H1 (cell line): ENCODE measurements around the gene SLC43A2.

Experiments
- CBX8 ChIP-seq: fragments of 300-800, 300-1000 bp; sonication (generic); IDR thresholded peaks from 2 replicates; pipeline ENCODE4 v1.7.1; 2016; ENCODE audit warnings: low read depth, low read length, borderline replicate concordance
- CHD7 ChIP-seq: fragments of 300-600 bp; sonication (generic); IDR thresholded peaks from 2 replicates; pipeline ENCODE4 v1.7.1; 2012; ENCODE audit warnings: low read length, moderate library complexity, mild to moderate bottlenecking, inconsistent platforms; ENCODE audit not compliant: insufficient replicate concordance
- CTCF ChIP-seq, 3 experiments: IDR thresholded peaks; 1 replicate in 2 of 3; 2 replicates in 1 of 3; pipeline versions ENCODE4 v1.5.1 to v1.6.1; 2011; ENCODE audit warnings: low read length in 3 of 3, mild to moderate bottlenecking in 3 of 3, inconsistent platforms in 2 of 3, low read depth in 1 of 3, moderate library complexity in 1 of 3; ENCODE audit not compliant: insufficient read depth in 1 of 3; ENCODE audit errors: control extremely low read depth in 1 of 3
- GTF2F1 ChIP-seq: IDR thresholded peaks from 2 replicates; pipeline ENCODE4 v1.6.1; 2012; ENCODE audit warnings: low read depth, low read length, improper control_type of control experiment, borderline replicate concordance
- JUND ChIP-seq: IDR thresholded peaks from 2 replicates; pipeline ENCODE4 v1.6.1; 2011; ENCODE audit warnings: mild to moderate bottlenecking, improper control_type of control experiment, low read length
- MAX ChIP-seq: IDR thresholded peaks from 2 replicates; pipeline ENCODE4 v1.6.1; 2012; ENCODE audit warnings: inconsistent platforms
- NANOG ChIP-seq: IDR thresholded peaks from 2 replicates; pipeline ENCODE4 v1.6.1; 2011; ENCODE audit warnings: low read length, low read depth, mild to moderate bottlenecking, inconsistent platforms; ENCODE audit not compliant: insufficient read depth, poor library complexity, severe bottlenecking
- NRF1 ChIP-seq: IDR thresholded peaks from 2 replicates; pipeline ENCODE4 v1.6.1; 2011; ENCODE audit warnings: mild to moderate bottlenecking, low read depth, low read length, improper control_type of control experiment
- POLR2AphosphoS5 ChIP-seq: IDR thresholded peaks from 2 replicates; pipeline ENCODE4 v1.6.1; 2011; ENCODE audit warnings: low read depth, low read length
- RXRA ChIP-seq: IDR thresholded peaks from 2 replicates; pipeline ENCODE4 v1.6.1; 2011; ENCODE audit warnings: low read depth, mild to moderate bottlenecking, low read length, moderate library complexity; ENCODE audit not compliant: insufficient read depth
- TAF7 ChIP-seq: optimal IDR thresholded peaks from 2 replicates; pipeline ENCODE3; 2011; ENCODE audit warnings: low read depth, mild to moderate bottlenecking, inconsistent platforms, low read length, moderate library complexity, borderline replicate concordance
- USF2 ChIP-seq: IDR thresholded peaks from 2 replicates; pipeline ENCODE4 v1.6.1; 2011; ENCODE audit warnings: low read length, improper control_type of control experiment
- YY1 ChIP-seq: IDR thresholded peaks from 2 replicates; pipeline ENCODE4 v1.6.1; 2011; ENCODE audit warnings: low read depth, mild to moderate bottlenecking, low read length

GRCh38 chr17:1651559-1651844 lies 22.9 kb upstream of the SLC43A2 start:
- no peak for TF ChIP-seq CTCF (IDR thresholded peaks at IDR 0.05; ENCODE audit: control extremely low read depth in 1 of 3, insufficient read depth in 1 of 3, low read depth in 1 of 3, low read length in 3 of 3)
- no peak for TF ChIP-seq TAF7
- TF ChIP-seq MAX = no peak
- TF ChIP-seq NANOG = no peak
- TF ChIP-seq NRF1 = no peak
- no peak for TF ChIP-seq JUND
- no peak for TF ChIP-seq USF2
- TF ChIP-seq GTF2F1 = no peak
- no peak for TF ChIP-seq CHD7
- TF ChIP-seq POLR2AphosphoS5 = no peak
- TF ChIP-seq YY1 = no peak
- TF ChIP-seq CBX8 = no peak
- no peak for TF ChIP-seq RXRA
